Lower leg skin (tissue), 4 donors: Measurements from ENCODE around the gene SUSD4. TPM values are rescaled to one million over a fixed set of nuclear protein-coding genes. Genes with fewer than 3 reads are reported as not detected.

ENCODE experiments used
- DNase-seq, 2 donors: peaks; one replicate each; pipeline ENCODE4 v3.0.0-alpha.2; 2019; ENCODE audit warnings: low spot score in 2 of 2
- H3K4me3 ChIP-seq: fragments of 200-600 bp; sonication (generic); 2 replicates; pipeline ENCODE4 v1.5.1; 2017; ENCODE audit warnings: mild to moderate bottlenecking, low read depth; ENCODE audit not compliant: poor library complexity, severe bottlenecking
- CTCF ChIP-seq, 3 donors: fragments of 450-650 bp; IDR thresholded peaks; one replicate each; pipeline ENCODE4 v1.5.1; 2016; ENCODE audit warnings: antibody characterized with exemption in 3 of 3, mild to moderate bottlenecking in 3 of 3, moderate library complexity in 2 of 3
- POLR2A ChIP-seq, 2 donors: fragments of 450-650 bp; IDR thresholded peaks; one replicate each; pipeline ENCODE4 v1.6.1; 2016 to 2017; ENCODE audit warnings: antibody characterized with exemption in 2 of 2, mild to moderate bottlenecking in 1 of 2, moderate library complexity in 1 of 2
- WGBS, 2 donors: methylation state at CpG; one replicate each; pipeline ENCODE4 v1.1.5; 2018; 5-methylcytosine and 5-hydroxymethylcytosine counted together
- intact Hi-C: fragments of 100-400 bp; cut with DNase I; formaldehyde crosslinking; loops from one replicate; pipeline ENCODE4 v1.15.0; 2023; ENCODE audit warnings: low total_unique reads
- total RNA-seq, 4 donors: library from RNA; depleted of rRNA; stranded (reverse); fragments of >200 nt; gene quantifications; one replicate each; pipeline ENCODE4 v1.1.0, GENCODE V29; 2016

Gene SUSD4
- 1 to 10 TPM; 2.7 to 6.8 (median 3.8) TPM for total RNA-seq

GRCh38 chr1:223363856-223364684, at the start of gene SUSD4:
Gene SUSD4, minus strand, starts transcription at chr1:223364176. Its CDS starts 751 bp downstream, at chr1:223363425.
- H3K4me3 ChIP-seq: peak within 1 kb of the TSS; percentile 30
- intact Hi-C loops: loop anchor here (10.0 kb wide), 1 partner anchor 229 kb away; no protein-coding TSS in a partner anchor
- 1% methylated on average over 32 to 37 of the region's 111 CpGs for WGBS, 2 donors
- no peak for DNase-seq
- TF ChIP-seq CTCF (IDR thresholded peaks at IDR 0.05): no peak
- TF ChIP-seq POLR2A (IDR thresholded peaks at IDR 0.05): no peak

GRCh38 chr1:223413216-223413615, 49.2 kb upstream of the SUSD4 start:
- WGBS, 2 donors: 72 to 76% methylated on average over 2 of the region's 2 CpGs
- TF ChIP-seq POLR2A (IDR thresholded peaks at IDR 0.05): no peak
- no peak for TF ChIP-seq CTCF (IDR thresholded peaks at IDR 0.05)
- intact Hi-C loops: no loop called here

GRCh38 chr1:223411710-223412109, 47.7 kb upstream of the SUSD4 start:
- intact Hi-C loops: no loop called here
- TF ChIP-seq CTCF (IDR thresholded peaks at IDR 0.05) (no peak), POLR2A (IDR thresholded peaks at IDR 0.05) (no peak)

More at GRCh38 chr1:223413216-223413615, 49.2 kb upstream of the SUSD4 start:
- no peak for DNase-seq
- no peak overlapping the region for H3K4me3 ChIP-seq

GRCh38 chr1:223411309-223411708, 47.3 kb upstream of the SUSD4 start:
- intact Hi-C loops: no loop called here
- H3K4me3 ChIP-seq: no peak overlapping the region
- no peak for DNase-seq
- TF ChIP-seq CTCF (IDR thresholded peaks at IDR 0.05) (no peak), POLR2A (IDR thresholded peaks at IDR 0.05) (no peak)
- WGBS, 2 donors: 48% methylated on average over 2 of the region's 2 CpGs

More at GRCh38 chr1:223411710-223412109, 47.7 kb upstream of the SUSD4 start:
- no peak overlapping the region for H3K4me3 ChIP-seq
- peak in 1 of 2 donors; percentile 5 for DNase-seq

- DNase-seq: no peak
- TF ChIP-seq CTCF (IDR thresholded peaks at IDR 0.05): no peak
- TF ChIP-seq POLR2A (IDR thresholded peaks at IDR 0.05): no peak
- H3K4me3 ChIP-seq: no peak overlapping the region
- intact Hi-C loops: no loop called here
These were observed 46.1 kb upstream of the SUSD4 start for GRCh38 chr1:223410036-223410435.
